Fibroblast of lung (primary cell): ENCODE results near the gene ADCY9. TPM values are rescaled to one million over a fixed set of nuclear protein-coding genes. Genes with fewer than 3 reads are reported as not detected.
A peak's percentile ranks its signal among the peaks of the same experiment; 100 is the strongest.

Source experiments
- DNase-seq, 2 donors: peaks; one replicate each; pipeline versions ENCODE4 v3.0.0 to v3.0.0-alpha.2; 2010; ENCODE audit warnings: low read depth in 2 of 2
- H2AFZ ChIP-seq: 2 replicates; pipeline ENCODE4 v1.5.1; 2012; ENCODE audit warnings: low read length, control low read depth, inconsistent platforms
- H3K27ac ChIP-seq: 2 replicates; pipeline ENCODE4 v1.5.1; 2011; ENCODE audit warnings: low read length, control low read depth; ENCODE audit not compliant: insufficient read depth
- H3K27me3 ChIP-seq: 2 replicates; pipeline ENCODE4 v1.5.1; 2011; ENCODE audit warnings: mild to moderate bottlenecking, low read length; ENCODE audit not compliant: control insufficient read depth, insufficient read depth
- H3K36me3 ChIP-seq: 2 replicates; pipeline ENCODE4 v1.5.1; 2011; ENCODE audit warnings: low read length; ENCODE audit not compliant: control insufficient read depth, insufficient read depth
- H3K4me1 ChIP-seq: 2 replicates; pipeline ENCODE4 v1.5.1; 2011; ENCODE audit warnings: low read length; ENCODE audit not compliant: control insufficient read depth, insufficient read depth; ENCODE audit errors: extremely low read depth
- H3K4me2 ChIP-seq: 2 replicates; pipeline ENCODE4 v1.5.1; 2011; ENCODE audit warnings: low read length, control low read depth; ENCODE audit not compliant: insufficient read depth; ENCODE audit errors: extremely low read depth
- H3K4me3 ChIP-seq, 4 experiments: fragments of 200-600 bp in 1 of 4; sonication (generic) in 1 of 4; replicated peaks in 1 of 4; 2 replicates each; pipeline ENCODE4 v1.5.1; 2011 to 2016; ENCODE audit warnings: low read length in 4 of 4, low read depth in 3 of 4, mild to moderate bottlenecking in 3 of 4, control low read depth in 2 of 4, inconsistent platforms in 1 of 4, mixed read lengths in 1 of 4; ENCODE audit not compliant: insufficient read depth in 1 of 4; ENCODE audit errors: control extremely low read depth in 1 of 4
- H3K79me2 ChIP-seq: 2 replicates; pipeline ENCODE4 v1.5.1; 2012; ENCODE audit warnings: mild to moderate bottlenecking, low read length, inconsistent platforms; ENCODE audit not compliant: control insufficient read depth, insufficient read depth
- H3K9ac ChIP-seq: 2 replicates; pipeline ENCODE4 v1.5.1; 2011; ENCODE audit warnings: mild to moderate bottlenecking, low read length, control low read depth; ENCODE audit not compliant: insufficient read depth
- H3K9me3 ChIP-seq: 2 replicates; pipeline ENCODE4 v1.5.1; 2012; ENCODE audit warnings: low read depth, low read length; ENCODE audit not compliant: control insufficient read depth, insufficient read depth
- H4K20me1 ChIP-seq: 2 replicates; pipeline ENCODE4 v1.5.1; 2011; ENCODE audit warnings: low read length; ENCODE audit not compliant: control insufficient read depth, insufficient read depth; ENCODE audit errors: extremely low read depth
- EZH2 ChIP-seq: IDR thresholded peaks from 2 replicates; pipeline ENCODE4 v1.5.1; 2012; ENCODE audit warnings: low read length, control low read depth, mild to moderate bottlenecking; ENCODE audit errors: missing control alignments
- polyA plus RNA-seq, 2 donors: library from polyadenylated mRNA; depleted of rRNA in 1 of 2; stranded (reverse) in 1 of 2; unstranded in 1 of 2; fragments of >200 nt; gene quantifications; 2 replicates each; pipeline ENCODE4 v1.2.1, GENCODE V29; 2011 to 2012; ENCODE audit warnings: missing spikeins in 1 of 2
- total RNA-seq: library from RNA; depleted of rRNA; stranded (reverse); fragments of >200 nt; gene quantifications from 2 replicates; pipeline ENCODE4 v1.2.1, GENCODE V29; 2014
- TF ChIP-seq, protein P1 (sequence below), 2 donors: IDR thresholded peaks in 1 of 2; conservative IDR thresholded peaks in 1 of 2; 1 replicate in 1 of 2; 2 replicates in 1 of 2; pipeline ENCODE4 v1.5.1; 2011 to 2012; ENCODE audit warnings: low read length in 2 of 2, control low read depth in 1 of 2, inconsistent platforms in 1 of 2, low read depth in 1 of 2, mild to moderate bottlenecking in 1 of 2

ADCY9 gene
- total and polyA plus RNA-seq, 2 donors (not counting 1 experiment from before 2014, with no cell fraction given) = 22.1 to 37.0 TPM

GRCh38 chr16:4097826-4098240 lies 18.4 kb downstream of the ADCY9 start:
- H2AFZ ChIP-seq = no peak overlapping the region
- no peaks in the 10 kb centered on the region for H3K36me3 ChIP-seq
- H3K27me3 ChIP-seq = no peaks in the 10 kb centered on the region
- H3K79me2 ChIP-seq = peaks cover 10% of the 10 kb centered on the region
- peak overlapping the region; percentile 44 for H3K27ac ChIP-seq
- H3K9ac ChIP-seq = no peak overlapping the region
- no peak overlapping the region for H3K4me2 ChIP-seq
- TF ChIP-seq EZH2 = no peak
- TF ChIP-seq, protein P1, sequence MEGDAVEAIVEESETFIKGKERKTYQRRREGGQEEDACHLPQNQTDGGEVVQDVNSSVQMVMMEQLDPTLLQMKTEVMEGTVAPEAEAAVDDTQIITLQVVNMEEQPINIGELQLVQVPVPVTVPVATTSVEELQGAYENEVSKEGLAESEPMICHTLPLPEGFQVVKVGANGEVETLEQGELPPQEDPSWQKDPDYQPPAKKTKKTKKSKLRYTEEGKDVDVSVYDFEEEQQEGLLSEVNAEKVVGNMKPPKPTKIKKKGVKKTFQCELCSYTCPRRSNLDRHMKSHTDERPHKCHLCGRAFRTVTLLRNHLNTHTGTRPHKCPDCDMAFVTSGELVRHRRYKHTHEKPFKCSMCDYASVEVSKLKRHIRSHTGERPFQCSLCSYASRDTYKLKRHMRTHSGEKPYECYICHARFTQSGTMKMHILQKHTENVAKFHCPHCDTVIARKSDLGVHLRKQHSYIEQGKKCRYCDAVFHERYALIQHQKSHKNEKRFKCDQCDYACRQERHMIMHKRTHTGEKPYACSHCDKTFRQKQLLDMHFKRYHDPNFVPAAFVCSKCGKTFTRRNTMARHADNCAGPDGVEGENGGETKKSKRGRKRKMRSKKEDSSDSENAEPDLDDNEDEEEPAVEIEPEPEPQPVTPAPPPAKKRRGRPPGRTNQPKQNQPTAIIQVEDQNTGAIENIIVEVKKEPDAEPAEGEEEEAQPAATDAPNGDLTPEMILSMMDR (conservative IDR thresholded peaks at IDR 0.05 in 1 of 2, IDR thresholded peaks at IDR 0.05 in 1 of 2; ENCODE audit: low read depth in 1 of 2, low read length in 2 of 2) = no peak
- no peaks in the 10 kb centered on the region for H3K9me3 ChIP-seq
- peak in 1 of 2 donors; percentile 64 for DNase-seq
- no peak overlapping the region for H3K4me3 ChIP-seq
- no peaks in the 10 kb centered on the region for H4K20me1 ChIP-seq
- peaks cover 5% of the 10 kb centered on the region for H3K4me1 ChIP-seq

GRCh38 chr16:4096509-4096908 lies 19.7 kb downstream of the ADCY9 start:
- Histone ChIP-seq H2AFZ (no peak overlapping the region), H3K4me1 (peaks cover 5% of the 10 kb centered on the region), H3K27ac (no peak overlapping the region), H3K4me3 (no peak overlapping the region), H4K20me1 (no peaks in the 10 kb centered on the region), H3K79me2 (peaks cover 13% of the 10 kb centered on the region), H3K9me3 (no peaks in the 10 kb centered on the region), H3K36me3 (no peaks in the 10 kb centered on the region), H3K27me3 (no peaks in the 10 kb centered on the region), H3K9ac (no peak overlapping the region), H3K4me2 (no peak overlapping the region)
- DNase-seq = no peak
- TF ChIP-seq, protein P1 (conservative IDR thresholded peaks at IDR 0.05 in 1 of 2, IDR thresholded peaks at IDR 0.05 in 1 of 2; ENCODE audit: low read depth in 1 of 2, low read length in 2 of 2) = no peak
- no peak for TF ChIP-seq EZH2

DNA sequence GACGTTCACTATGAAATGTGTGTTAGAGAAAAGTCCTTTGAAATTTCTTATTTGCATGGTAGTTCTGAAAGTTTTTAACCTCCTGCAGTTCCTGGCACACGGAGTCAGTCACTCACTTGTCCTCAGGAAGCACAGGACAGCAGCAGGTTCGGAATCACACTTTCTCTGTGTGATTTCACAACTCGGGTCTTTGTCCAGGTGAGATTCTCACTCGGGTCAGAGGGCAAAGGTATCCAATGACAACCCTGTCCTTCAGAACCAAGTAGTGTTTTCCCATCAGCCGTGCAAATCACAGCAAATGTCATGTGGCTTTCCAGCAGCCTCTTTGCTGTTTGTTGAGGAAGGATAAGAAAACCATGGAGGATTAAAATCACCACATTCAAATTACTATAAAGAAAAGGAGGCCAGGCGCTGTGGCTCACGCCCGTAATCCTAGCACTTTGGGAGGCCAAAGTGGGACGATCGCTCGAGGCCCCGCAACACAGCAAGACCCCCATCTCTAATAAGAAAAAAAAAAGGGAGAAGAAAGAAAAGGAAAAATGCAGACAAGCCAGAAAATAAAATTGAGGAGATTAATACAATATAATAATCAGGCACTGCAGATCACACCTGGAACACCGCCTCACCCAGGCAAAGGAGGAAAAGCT lies 22.0 kb downstream of the ADCY9 start:
- no peak overlapping the region for H3K4me2 ChIP-seq
- H3K4me1 ChIP-seq = peaks cover 8% of the 10 kb centered on the region
- H3K36me3 ChIP-seq = no peaks in the 10 kb centered on the region
- no peaks in the 10 kb centered on the region for H3K27me3 ChIP-seq
- TF ChIP-seq EZH2 = no peak
- no peaks in the 10 kb centered on the region for H4K20me1 ChIP-seq
- H2AFZ ChIP-seq = no peak overlapping the region
- H3K9me3 ChIP-seq = no peaks in the 10 kb centered on the region
- H3K79me2 ChIP-seq = peaks cover 12% of the 10 kb centered on the region
- H3K4me3 ChIP-seq = no peak overlapping the region
- no peak overlapping the region for H3K27ac ChIP-seq
- no peak for DNase-seq
- no peak overlapping the region for H3K9ac ChIP-seq
